OCI-LY1 (cell line): ENCODE measurements around the gene HES2.
"Not testable (repeated sequence)": the region's sequence is repeated elsewhere in the genome, so short reads cannot be mapped to it uniquely, and the experiment has no call there.

Source experiments
- H2AFZ ChIP-seq: fragments of 200-600 bp; sonication (generic), shearing (Covaris generic); 2 replicates; pipeline ENCODE4 v1.6.0; 2014; ENCODE audit warnings: antibody characterized with exemption, mild to moderate bottlenecking, low read length
- H3F3A ChIP-seq: fragments of 200-600 bp; sonication (generic), shearing (Covaris generic); 2 replicates; pipeline ENCODE4 v1.6.0; 2014; ENCODE audit warnings: mild to moderate bottlenecking, antibody characterized with exemption, low read length, moderate library complexity; ENCODE audit not compliant: insufficient read depth
- H3K27ac ChIP-seq: fragments of 200-600 bp; sonication (generic); 2 replicates; pipeline ENCODE4 v1.5.1; 2014; ENCODE audit warnings: low read length, mixed run types, mild to moderate bottlenecking, low read depth; ENCODE audit not compliant: poor library complexity, severe bottlenecking
- H3K27me3 ChIP-seq: fragments of 200-600 bp; sonication (generic); 2 replicates; pipeline ENCODE4 v1.6.0; 2014; ENCODE audit warnings: antibody characterized with exemption, mild to moderate bottlenecking, low read length, moderate library complexity; ENCODE audit not compliant: insufficient read depth
- H3K36me3 ChIP-seq: fragments of 200-600 bp; sonication (generic); 2 replicates; pipeline ENCODE4 v1.6.1; 2014; ENCODE audit warnings: mild to moderate bottlenecking, antibody characterized with exemption, low read length, moderate library complexity, mixed read lengths; ENCODE audit not compliant: insufficient read depth
- H3K4me1 ChIP-seq: fragments of 200-600 bp; sonication (generic); 2 replicates; pipeline ENCODE4 v1.5.1; 2014; ENCODE audit warnings: mild to moderate bottlenecking, low read length, moderate library complexity; ENCODE audit not compliant: insufficient read depth, severe bottlenecking
- H3K4me2 ChIP-seq: fragments of 200-600 bp; sonication (generic), shearing (Covaris generic); 2 replicates; pipeline ENCODE4 v1.6.1; 2014; ENCODE audit warnings: low read length
- H3K4me3 ChIP-seq: fragments of 200-600 bp; sonication (generic); 2 replicates; pipeline ENCODE4 v1.5.1; 2014; ENCODE audit warnings: low read length, low read depth, mild to moderate bottlenecking, mixed read lengths; ENCODE audit not compliant: poor library complexity, severe bottlenecking
- H3K79me2 ChIP-seq: fragments of 200-600 bp; shearing (Covaris generic); 2 replicates; pipeline ENCODE4 v1.6.1; 2016; ENCODE audit warnings: mixed run types, low read length, mixed read lengths; ENCODE audit not compliant: insufficient read depth
- H3K9ac ChIP-seq: fragments of 200-600 bp; sonication (generic), shearing (Covaris generic); 2 replicates; pipeline ENCODE4 v1.6.1; 2014; ENCODE audit warnings: mild to moderate bottlenecking, low read length, mixed read lengths
- H3K9me2 ChIP-seq: fragments of 200-600 bp; sonication (generic), shearing (Covaris generic); 2 replicates; pipeline ENCODE4 v1.6.1; 2014; ENCODE audit warnings: low read depth, mild to moderate bottlenecking, low read length, mixed read lengths
- H3K9me3 ChIP-seq: fragments of 200-600 bp; shearing (Covaris generic); 2 replicates; pipeline ENCODE4 v1.6.1; 2014; ENCODE audit warnings: low read length, mixed read lengths
- H4K20me1 ChIP-seq: fragments of 200-600 bp; sonication (generic), shearing (Covaris generic); 2 replicates; pipeline ENCODE4 v1.6.0; 2016; ENCODE audit warnings: mild to moderate bottlenecking, low read length; ENCODE audit not compliant: insufficient read depth
- CTCF ChIP-seq: fragments of 200-600 bp; sonication (generic), shearing (Covaris generic); IDR thresholded peaks from 2 replicates; pipeline ENCODE4 v1.5.1; 2017; ENCODE audit warnings: mild to moderate bottlenecking, antibody characterized with exemption, low read length, moderate library complexity, mixed read lengths
- EZH2 ChIP-seq: fragments of 200-600 bp; sonication (generic), shearing (Covaris generic); IDR thresholded peaks from 2 replicates; pipeline ENCODE4 v1.8.0; 2017; ENCODE audit warnings: borderline replicate concordance, mixed run types, mild to moderate bottlenecking, antibody characterized with exemption, low read length, moderate library complexity, mixed read lengths

Gene HES2

GRCh38 chr1:6446665-6447015 lies 26.9 kb upstream of the HES2 start:
- Histone ChIP-seq H2AFZ (no peak overlapping the region), H4K20me1 (no peaks in the 10 kb centered on the region), H3F3A (no peaks in the 10 kb centered on the region), H3K4me2 (no peak overlapping the region), H3K79me2 (no peaks in the 10 kb centered on the region), H3K9ac (no peak overlapping the region), H3K27me3 (peaks cover 8% of the 10 kb centered on the region), H3K36me3 (no peaks in the 10 kb centered on the region), H3K9me3 (no peaks in the 10 kb centered on the region), H3K27ac (no peak overlapping the region), H3K9me2 (no peaks in the 10 kb centered on the region), H3K4me1 (peaks cover 16% of the 10 kb centered on the region), H3K4me3 (peak overlapping the region; percentile 45)
- TF ChIP-seq CTCF, result no peak
- TF ChIP-seq EZH2, result no peak

GRCh38 chr1:6445929-6446328 lies 26.2 kb upstream of the HES2 start:
- H2AFZ ChIP-seq, H3K4me2 ChIP-seq, H3K27ac ChIP-seq, H3K4me3 ChIP-seq, H3K9me3 ChIP-seq, H4K20me1 ChIP-seq, H3K27me3 ChIP-seq, H3F3A ChIP-seq, H3K9me2 ChIP-seq, H3K79me2 ChIP-seq, H3K36me3 ChIP-seq, H3K9ac ChIP-seq: not testable (repeated sequence)
- peaks cover 16% of the 10 kb centered on the region for H3K4me1 ChIP-seq

- Histone ChIP-seq H3K27me3 (peaks cover 8% of the 10 kb centered on the region), H3K36me3 (no peaks in the 10 kb centered on the region), H3K27ac (no peak overlapping the region), H3K9me3 (no peaks in the 10 kb centered on the region), H3F3A (no peaks in the 10 kb centered on the region), H3K79me2 (no peaks in the 10 kb centered on the region), H4K20me1 (no peaks in the 10 kb centered on the region), H3K4me1 (peaks cover 16% of the 10 kb centered on the region), H3K4me2 (no peak overlapping the region), H3K9ac (no peak overlapping the region), H3K4me3 (no peak overlapping the region), H2AFZ (no peak overlapping the region), H3K9me2 (no peaks in the 10 kb centered on the region)
- TF ChIP-seq CTCF (peak; percentile 62), EZH2 (no peak)
Observed at GRCh38 chr1:6445062-6445763, 25.5 kb upstream of the HES2 start.

GRCh38 chr1:6444377-6444776 lies 24.7 kb upstream of the HES2 start:
- Histone ChIP-seq H3K36me3 (no peaks in the 10 kb centered on the region), H3K9ac (no peak overlapping the region), H3K4me2 (no peak overlapping the region), H3K27ac (no peak overlapping the region), H3K9me3 (no peaks in the 10 kb centered on the region), H3K9me2 (no peaks in the 10 kb centered on the region), H3K27me3 (peaks cover under 1% of the 10 kb centered on the region), H3K4me1 (peaks cover 16% of the 10 kb centered on the region), H4K20me1 (no peaks in the 10 kb centered on the region), H3K4me3 (no peak overlapping the region), H3F3A (no peaks in the 10 kb centered on the region), H2AFZ (no peak overlapping the region), H3K79me2 (no peaks in the 10 kb centered on the region)
- TF ChIP-seq EZH2 (no peak), CTCF (no peak)
